Mesothelial cell of epicardium (in vitro differentiated cells): ENCODE data around the gene MED23. TPM values are rescaled to one million over a fixed set of nuclear protein-coding genes. Genes with fewer than 3 reads are reported as not detected.

ENCODE experiments used
- DNase-seq, 2 experiments: peaks; one replicate each; pipeline ENCODE4 v3.0.0; 2021; ENCODE audit warnings: low spot score in 2 of 2; ENCODE audit not compliant: unreplicated experiment in 2 of 2
- H3K27ac Mint-ChIP-seq: 2 replicates; pipeline ENCODE4 v1.8.0; 2021; ENCODE audit warnings: mixed read lengths
- H3K27me3 Mint-ChIP-seq: 2 replicates; pipeline ENCODE4 v1.8.0; 2021; ENCODE audit warnings: low read depth, mixed read lengths
- H3K36me3 Mint-ChIP-seq: 2 replicates; pipeline ENCODE4 v1.8.0; 2021; ENCODE audit warnings: mixed read lengths
- H3K4me1 Mint-ChIP-seq: 2 replicates; pipeline ENCODE4 v1.8.0; 2021; ENCODE audit warnings: mixed read lengths
- H3K4me3 Mint-ChIP-seq: 2 replicates; pipeline ENCODE4 v1.8.0; 2021; ENCODE audit warnings: mild to moderate bottlenecking, moderate library complexity, mixed read lengths
- H3K9me3 Mint-ChIP-seq: 2 replicates; pipeline ENCODE4 v1.8.0; 2021; ENCODE audit warnings: mixed read lengths
- total RNA-seq: library from RNA; stranded (reverse); gene quantifications from 3 replicates; pipeline ENCODE4 v1.2.1, GENCODE V29; 2021
- TF ChIP-seq, protein P1 (sequence below): fragments of 200-600 bp; sonication (generic); IDR thresholded peaks from one replicate; pipeline ENCODE4 v1.5.0; 2021; ENCODE audit warnings: antibody characterized with exemption; ENCODE audit not compliant: unreplicated experiment

MED23 gene
- total RNA-seq, 1 donor from 2014 or later = 41.9 TPM

DNA sequence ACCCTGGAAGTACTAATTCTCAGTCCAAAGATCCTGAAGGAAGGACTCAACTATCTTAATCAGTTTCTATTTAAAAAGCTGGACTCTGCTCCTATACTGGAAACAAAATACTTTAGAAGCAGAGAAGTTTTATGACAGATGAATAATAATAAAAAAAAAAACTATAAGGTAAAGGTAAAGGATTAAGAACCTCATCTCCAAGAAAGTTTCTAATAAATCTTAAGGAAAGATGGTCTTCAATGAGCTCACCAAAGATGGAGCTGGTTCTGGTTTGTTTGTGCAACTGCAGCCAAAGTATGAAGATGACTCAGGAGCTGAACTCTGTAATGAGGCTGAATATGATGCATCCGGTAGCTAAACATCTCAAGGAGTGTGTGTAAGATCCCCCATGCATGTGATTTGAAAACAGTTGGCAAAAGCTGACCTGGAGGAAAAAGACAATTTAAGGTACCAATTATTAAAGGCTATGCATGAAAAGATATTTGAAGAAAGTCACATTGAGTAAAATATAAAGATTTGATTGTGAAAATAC is 25.2 kb downstream of the MED23 start:
- H3K36me3 Mint-ChIP-seq = peaks cover 38% of the 10 kb centered on the region
- H3K27me3 Mint-ChIP-seq = no peaks in the 10 kb centered on the region
- no peak overlapping the region for H3K4me3 Mint-ChIP-seq
- no peaks in the 10 kb centered on the region for H3K4me1 Mint-ChIP-seq
- TF ChIP-seq, protein P1, sequence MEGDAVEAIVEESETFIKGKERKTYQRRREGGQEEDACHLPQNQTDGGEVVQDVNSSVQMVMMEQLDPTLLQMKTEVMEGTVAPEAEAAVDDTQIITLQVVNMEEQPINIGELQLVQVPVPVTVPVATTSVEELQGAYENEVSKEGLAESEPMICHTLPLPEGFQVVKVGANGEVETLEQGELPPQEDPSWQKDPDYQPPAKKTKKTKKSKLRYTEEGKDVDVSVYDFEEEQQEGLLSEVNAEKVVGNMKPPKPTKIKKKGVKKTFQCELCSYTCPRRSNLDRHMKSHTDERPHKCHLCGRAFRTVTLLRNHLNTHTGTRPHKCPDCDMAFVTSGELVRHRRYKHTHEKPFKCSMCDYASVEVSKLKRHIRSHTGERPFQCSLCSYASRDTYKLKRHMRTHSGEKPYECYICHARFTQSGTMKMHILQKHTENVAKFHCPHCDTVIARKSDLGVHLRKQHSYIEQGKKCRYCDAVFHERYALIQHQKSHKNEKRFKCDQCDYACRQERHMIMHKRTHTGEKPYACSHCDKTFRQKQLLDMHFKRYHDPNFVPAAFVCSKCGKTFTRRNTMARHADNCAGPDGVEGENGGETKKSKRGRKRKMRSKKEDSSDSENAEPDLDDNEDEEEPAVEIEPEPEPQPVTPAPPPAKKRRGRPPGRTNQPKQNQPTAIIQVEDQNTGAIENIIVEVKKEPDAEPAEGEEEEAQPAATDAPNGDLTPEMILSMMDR = no peak
- H3K27ac Mint-ChIP-seq = no peak overlapping the region
- no peak for DNase-seq
- H3K9me3 Mint-ChIP-seq = no peaks in the 10 kb centered on the region

DNA sequence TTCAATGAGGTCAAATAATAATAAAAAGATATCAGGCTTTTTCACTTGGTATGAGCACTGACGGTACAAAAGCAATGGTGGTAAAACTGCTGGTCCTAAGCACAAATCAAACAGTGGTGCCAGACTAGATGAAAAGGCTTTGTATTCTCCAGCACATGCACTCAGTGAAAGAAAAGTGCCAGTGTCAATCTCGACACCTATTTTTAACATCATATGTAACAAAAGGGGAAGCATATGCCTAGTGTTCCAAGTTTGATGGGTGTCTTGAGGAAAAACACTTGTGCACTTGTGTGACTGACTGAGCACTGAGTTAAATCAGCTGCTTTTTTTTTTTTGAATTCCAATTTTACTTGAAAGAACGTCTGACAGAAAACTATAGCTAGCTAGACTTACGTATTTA is 27.3 kb downstream of the MED23 start:
- no peak for DNase-seq
- Mint-ChIP-seq H3K27ac (no peak overlapping the region), H3K27me3 (no peaks in the 10 kb centered on the region), H3K4me3 (no peak overlapping the region), H3K9me3 (no peaks in the 10 kb centered on the region), H3K4me1 (no peaks in the 10 kb centered on the region), H3K36me3 (peaks cover 32% of the 10 kb centered on the region)
- TF ChIP-seq, protein P1 = no peak

DNA sequence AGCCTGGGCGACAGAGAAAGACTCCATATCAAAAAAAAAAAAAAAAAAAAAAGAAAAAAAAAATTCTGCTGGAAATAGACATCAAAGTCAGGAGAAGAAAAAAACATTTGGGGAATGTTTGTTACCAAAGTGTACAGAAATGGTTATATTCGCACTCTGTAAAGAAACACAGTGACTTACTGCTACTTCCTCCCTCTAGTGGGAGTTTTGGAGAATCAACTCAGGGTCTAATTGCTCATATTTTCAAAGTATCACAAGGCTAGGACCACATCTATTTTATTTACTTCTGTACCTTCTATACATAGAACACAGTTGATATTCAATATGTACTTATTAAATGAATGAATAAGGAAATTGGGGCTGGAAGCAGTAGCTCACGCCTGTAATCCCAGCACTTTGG is 30.6 kb downstream of the MED23 start:
- Mint-ChIP-seq H3K9me3 (no peaks in the 10 kb centered on the region), H3K27ac (no peak overlapping the region), H3K4me3 (no peak overlapping the region), H3K36me3 (peaks cover 41% of the 10 kb centered on the region), H3K27me3 (no peaks in the 10 kb centered on the region), H3K4me1 (no peaks in the 10 kb centered on the region)
- TF ChIP-seq, protein P1 = peak; percentile 15
- DNase-seq = no peak

DNA sequence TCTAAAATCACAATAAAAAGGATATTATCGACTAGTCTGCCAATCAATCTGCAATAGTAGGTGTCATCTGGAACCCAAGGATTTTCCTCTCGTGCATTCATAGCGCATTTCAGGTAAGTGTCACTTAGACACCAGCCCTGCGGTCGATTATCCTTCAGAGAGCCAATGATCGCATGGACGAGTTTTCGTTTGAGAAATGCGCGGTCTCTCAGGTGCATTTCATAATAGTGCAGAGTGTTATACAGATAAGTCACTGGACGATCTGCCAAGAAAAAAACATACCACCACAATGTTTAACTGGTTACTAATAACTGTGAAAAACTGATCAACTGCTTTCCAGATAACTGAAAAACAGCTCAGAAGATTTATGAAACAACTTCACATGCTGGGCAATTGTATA is 34.0 kb downstream of the MED23 start:
- no peak overlapping the region for H3K27ac Mint-ChIP-seq
- peaks cover 39% of the 10 kb centered on the region for H3K36me3 Mint-ChIP-seq
- H3K4me1 Mint-ChIP-seq = no peaks in the 10 kb centered on the region
- H3K27me3 Mint-ChIP-seq = no peaks in the 10 kb centered on the region
- no peak for DNase-seq
- H3K4me3 Mint-ChIP-seq = no peak overlapping the region
- H3K9me3 Mint-ChIP-seq = no peaks in the 10 kb centered on the region
- TF ChIP-seq, protein P1 = no peak

DNA sequence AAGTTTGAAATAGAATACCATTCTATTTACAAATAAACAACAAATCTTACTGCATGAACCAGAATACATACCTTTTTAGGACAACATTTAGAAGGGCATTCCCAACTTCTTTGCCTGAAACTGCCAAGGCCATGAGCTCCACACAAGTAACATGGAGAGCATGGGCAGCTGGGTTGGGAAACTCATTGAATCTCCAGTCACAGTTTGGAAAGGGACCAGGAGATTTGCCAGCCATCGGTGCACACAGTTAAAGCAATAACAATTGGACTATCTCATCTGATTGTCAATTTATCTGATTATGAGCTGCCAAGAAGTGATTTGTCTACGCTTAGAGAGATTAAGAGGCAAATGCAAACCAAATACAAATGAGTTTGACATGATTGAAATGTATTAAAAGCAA is 35.1 kb downstream of the MED23 start:
- DNase-seq = no peak
- Mint-ChIP-seq H3K9me3 (no peaks in the 10 kb centered on the region), H3K27me3 (no peaks in the 10 kb centered on the region), H3K4me1 (no peaks in the 10 kb centered on the region), H3K27ac (no peak overlapping the region), H3K4me3 (no peak overlapping the region), H3K36me3 (peaks cover 36% of the 10 kb centered on the region)
- TF ChIP-seq, protein P1 = no peak

DNA sequence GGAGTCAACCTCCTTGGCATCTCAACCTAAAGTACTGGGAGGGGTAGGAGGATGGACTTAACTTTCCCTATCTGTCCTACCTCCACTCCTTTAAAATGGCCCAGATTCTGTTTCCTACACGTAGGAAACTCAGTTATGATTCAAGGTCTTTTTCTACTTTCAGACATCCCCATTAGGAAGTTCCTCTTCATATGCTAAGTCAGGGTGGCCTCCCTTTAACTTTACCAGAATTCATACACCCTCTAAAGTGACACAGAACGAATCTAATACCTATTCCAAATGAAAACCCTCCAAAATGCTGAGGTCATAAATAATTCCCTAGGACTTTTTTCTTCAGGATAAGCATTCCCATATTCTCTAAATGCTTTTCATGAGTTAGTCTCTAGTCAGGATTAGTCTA is 39.4 kb downstream of the MED23 start:
- Mint-ChIP-seq H3K4me1 (no peaks in the 10 kb centered on the region), H3K36me3 (peaks cover 41% of the 10 kb centered on the region), H3K4me3 (no peak overlapping the region), H3K27ac (no peak overlapping the region), H3K9me3 (no peaks in the 10 kb centered on the region), H3K27me3 (no peaks in the 10 kb centered on the region)
- no peak for DNase-seq
- TF ChIP-seq, protein P1 = no peak
